Subcutaneous preadipocyte (primary cell): Measurements from ENCODE around the gene OPCML. TPM values are rescaled to one million over a fixed set of nuclear protein-coding genes. Genes with fewer than 3 reads are reported as not detected.

Source experiments
- small RNA-seq: library from RNA; depleted of rRNA; stranded (forward); fragments of <200 nt; gene quantifications from one replicate; pipeline ENCODE3, GENCODE V24; 2012
- total RNA-seq: library from RNA; depleted of rRNA; stranded (reverse); fragments of >200 nt; gene quantifications from 2 replicates; pipeline ENCODE4 v1.2.3, GENCODE V29; 2012

The OPCML gene
- total RNA-seq = not detected in 2 replicates

DNA sequence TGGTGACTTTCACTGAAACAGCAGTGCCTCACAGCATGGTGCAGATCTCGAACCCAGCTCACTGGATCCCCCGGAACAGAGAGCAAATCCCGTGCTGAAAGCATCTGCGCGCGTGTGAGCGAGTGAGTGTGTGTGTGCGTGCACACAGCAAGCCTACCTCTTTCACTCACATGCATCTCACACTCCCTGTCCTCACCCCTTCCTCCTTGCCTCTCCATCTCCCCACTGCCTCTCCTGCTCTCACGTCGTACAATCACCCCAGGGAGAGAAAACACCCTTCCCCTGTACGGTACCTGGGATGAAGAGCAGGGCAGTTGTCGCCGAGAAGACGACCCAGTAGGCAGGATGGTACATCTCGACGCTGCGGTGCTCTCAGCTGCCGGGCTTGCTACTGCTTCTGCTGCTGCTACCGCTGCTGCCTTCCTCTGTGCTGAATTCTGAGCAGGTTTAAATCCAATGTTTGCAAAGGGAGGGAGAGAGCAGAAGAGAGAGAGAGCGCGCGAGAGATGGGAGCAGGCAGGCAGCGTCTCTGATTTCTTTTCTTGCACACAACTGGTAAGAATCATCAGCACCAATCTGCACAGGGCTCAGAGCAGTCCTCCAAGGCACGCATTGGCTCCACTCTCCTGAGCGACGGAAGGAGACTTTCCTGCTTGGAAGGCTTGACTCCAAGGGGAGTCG, at the start of gene OPCML:
OPCML (minus strand) TSS at position 531 of the 681 bp plus-strand sequence.

Small RNA genes within 50 kb of the gene (small RNA-seq; reads per million reads assigned to genes)
- not detected for gene RF00026
